ENCODE measurements around the gene RPS2. TPM values are rescaled to one million over a fixed set of nuclear protein-coding genes. Genes with fewer than 3 reads are reported as not detected.

RPS2 gene
- total RNA-seq, 2 donors from 2014 or later, result 702 to 834 TPM

DNA sequence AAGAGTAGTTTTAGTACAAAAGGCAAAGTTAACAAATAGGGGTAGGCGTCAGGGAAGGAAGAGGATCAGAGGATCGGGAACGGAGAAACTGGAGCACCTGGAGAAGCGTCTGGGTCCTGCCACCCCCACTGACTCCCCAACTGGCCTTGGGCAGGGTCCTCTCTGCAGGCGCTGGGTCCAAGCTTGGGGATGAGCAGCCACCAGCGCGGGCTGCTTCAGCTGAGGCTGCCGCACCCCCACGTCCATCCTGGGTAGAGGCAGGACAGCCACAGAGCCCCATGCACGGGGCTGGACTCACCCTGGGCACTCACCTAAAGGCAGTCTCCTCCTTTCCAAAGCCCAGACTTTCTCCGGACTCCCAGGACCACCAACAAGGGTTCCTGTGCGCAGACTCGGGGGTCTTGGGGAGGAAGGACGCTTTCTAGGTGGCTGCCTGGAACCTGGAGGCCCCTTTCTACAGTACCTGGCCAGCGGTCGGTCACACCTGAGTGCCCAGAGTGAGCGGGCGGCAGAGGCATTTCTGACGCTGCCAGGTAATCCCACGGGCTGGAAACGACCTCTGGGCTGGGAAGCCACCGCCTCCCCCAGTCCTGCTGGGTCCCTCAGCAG is 47.5 kb downstream of the RPS2 start:
- no peak for DNase-seq (ENCODE audit: low spot score)
- Histone ChIP-seq H3K4me1 (ENCODE audit: control insufficient read depth in 1 of 2, low read depth in 2 of 2) (no peaks in the 10 kb centered on the region), H3K4me3 (no peak overlapping the region), H3K27me3 (replicated peaks; ENCODE audit: insufficient read depth) (peaks cover 11% of the 10 kb centered on the region), H3K36me3 (no peaks in the 10 kb centered on the region), H3K27ac (no peak overlapping the region), H3K9me3 (no peaks in the 10 kb centered on the region)
- TF ChIP-seq CTCF (IDR thresholded peaks at IDR 0.05), result no peak
- ATAC-seq (ENCODE audit: insufficient number of reproducible peaks, low FRiP score, low read depth), result no peak

- no peak for DNase-seq (ENCODE audit: low spot score)
- ATAC-seq (ENCODE audit: insufficient number of reproducible peaks, low FRiP score, low read depth), result no peak
- H3K27me3 ChIP-seq (replicated peaks; ENCODE audit: insufficient read depth), result peaks cover 11% of the 10 kb centered on the region
Measured at GRCh38 chr16:1916640-1916990, 48.0 kb downstream of the RPS2 start.

GRCh38 chr16:1915732-1916639 is 48.6 kb downstream of the RPS2 start:
- no peaks in the 10 kb centered on the region for H3K4me1 ChIP-seq (ENCODE audit: control insufficient read depth in 1 of 2, low read depth in 2 of 2)
- H3K27me3 ChIP-seq (replicated peaks; ENCODE audit: insufficient read depth), result peaks cover 11% of the 10 kb centered on the region
- H3K4me3 ChIP-seq, result no peak overlapping the region
- TF ChIP-seq CTCF (IDR thresholded peaks at IDR 0.05), result no peak
- no peak for DNase-seq (ENCODE audit: low spot score)
- no peak for ATAC-seq (ENCODE audit: insufficient number of reproducible peaks, low FRiP score, low read depth)
- H3K27ac ChIP-seq, result no peak overlapping the region
- H3K9me3 ChIP-seq, result no peaks in the 10 kb centered on the region
- H3K36me3 ChIP-seq, result no peaks in the 10 kb centered on the region

More at GRCh38 chr16:1916640-1916990, 48.0 kb downstream of the RPS2 start:
- no peak for TF ChIP-seq CTCF (IDR thresholded peaks at IDR 0.05)
- no peak overlapping the region for H3K4me3 ChIP-seq
- no peaks in the 10 kb centered on the region for H3K9me3 ChIP-seq
- no peak overlapping the region for H3K27ac ChIP-seq
- no peaks in the 10 kb centered on the region for H3K36me3 ChIP-seq
- no peaks in the 10 kb centered on the region for H3K4me1 ChIP-seq (ENCODE audit: control insufficient read depth in 1 of 2, low read depth in 2 of 2)

DNA sequence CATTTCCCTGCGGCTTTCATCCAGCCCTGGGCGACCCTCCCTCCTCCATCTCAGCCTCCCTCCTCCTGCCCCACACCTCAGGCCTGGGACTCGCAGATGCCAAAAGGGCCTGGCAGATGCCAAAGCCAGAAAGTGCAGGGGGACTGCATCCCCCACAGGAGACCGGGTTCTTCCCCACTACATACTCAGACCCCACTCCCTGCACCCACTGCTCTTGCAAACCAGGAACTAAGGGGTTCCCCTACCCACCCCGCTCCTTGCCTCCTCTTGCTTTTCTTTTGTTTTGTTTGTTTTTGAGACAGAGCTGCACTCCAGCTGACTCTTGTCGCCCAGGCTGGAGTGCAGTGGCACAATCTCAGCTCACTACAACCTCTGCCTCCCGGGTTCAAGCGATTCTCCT is 49.6 kb downstream of the RPS2 start:
- no peak for TF ChIP-seq CTCF (IDR thresholded peaks at IDR 0.05)
- Histone ChIP-seq H3K27me3 (replicated peaks; ENCODE audit: insufficient read depth) (peaks cover 5% of the 10 kb centered on the region), H3K9me3 (no peaks in the 10 kb centered on the region), H3K36me3 (no peaks in the 10 kb centered on the region), H3K4me1 (ENCODE audit: control insufficient read depth in 1 of 2, low read depth in 2 of 2) (no peaks in the 10 kb centered on the region), H3K4me3 (no peak overlapping the region), H3K27ac (no peak overlapping the region)
- DNase-seq (ENCODE audit: low spot score) (no peak), ATAC-seq (ENCODE audit: insufficient number of reproducible peaks, low FRiP score, low read depth) (no peak)

DNA sequence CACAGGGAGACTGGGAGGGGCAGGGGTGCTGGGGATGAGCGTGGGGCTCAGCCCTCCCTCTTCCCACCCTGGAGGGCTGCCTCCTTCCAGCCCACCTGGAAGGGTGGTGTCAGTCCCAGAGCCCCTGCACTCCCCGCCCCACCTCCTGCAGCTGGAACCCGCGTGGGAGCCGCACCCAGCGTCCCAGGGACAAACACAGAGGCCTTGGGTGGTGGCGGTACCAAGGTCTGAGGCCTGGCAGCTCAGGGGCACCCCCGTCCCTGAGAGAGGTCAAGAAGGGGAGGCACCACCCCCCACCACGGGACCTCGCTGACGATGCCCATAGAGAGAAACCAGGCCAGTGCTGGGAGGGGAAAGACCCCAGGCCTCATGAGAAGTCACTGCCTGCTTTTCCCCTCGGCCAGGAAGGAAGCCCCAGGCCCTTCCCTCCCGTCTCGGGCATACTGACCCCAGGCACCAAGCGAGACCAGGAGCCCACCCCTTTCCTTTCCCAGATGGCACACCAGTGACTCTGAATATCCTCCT is 50.5 kb downstream of the RPS2 start:
- Histone ChIP-seq H3K27ac (no peak overlapping the region), H3K4me1 (ENCODE audit: control insufficient read depth in 1 of 2, low read depth in 2 of 2) (no peaks in the 10 kb centered on the region), H3K27me3 (replicated peaks; ENCODE audit: insufficient read depth) (peaks cover 1% of the 10 kb centered on the region), H3K9me3 (no peaks in the 10 kb centered on the region), H3K4me3 (no peak overlapping the region), H3K36me3 (no peaks in the 10 kb centered on the region)
- no peak for TF ChIP-seq CTCF (IDR thresholded peaks at IDR 0.05)
- ATAC-seq (ENCODE audit: insufficient number of reproducible peaks, low FRiP score, low read depth) (no peak), DNase-seq (ENCODE audit: low spot score) (no peak)

Measured in thoracic aorta (tissue), 2 donors.